B cell (primary cell): ENCODE measurements around the gene RNF32. TPM values are rescaled to one million over a fixed set of nuclear protein-coding genes. Genes with fewer than 3 reads are reported as not detected.
"Not testable (repeated sequence)": the region's sequence is repeated elsewhere in the genome, so short reads cannot be mapped to it uniquely, and the experiment has no call there.

Experiments used
- ATAC-seq: fragments of 200-7000 bp; cut with Tn5 transposase; one replicate; pipeline ENCODE4 v1.10.0; 2021; ENCODE audit warnings: low read depth, mild to moderate bottlenecking, moderate number of reproducible peaks, moderate library complexity
- CTCF ChIA-PET: fragments of 350-600 bp; sonication (Branson Sonifier 250); formaldehyde crosslinking; loops from one replicate; lab custom pipeline; 2021; ENCODE audit warnings: antibody characterized with exemption, inconsistent platforms; lab: Charles Lee
- POLR2A ChIA-PET: fragments of 350-600 bp; sonication (Branson Sonifier 250); formaldehyde crosslinking; loops from one replicate; lab custom pipeline; 2021; ENCODE audit warnings: antibody characterized with exemption; lab: Charles Lee
- DNase-seq: peaks from one replicate; pipeline ENCODE4 v3.0.0; 2013
- H2AFZ ChIP-seq: 2 replicates; pipeline ENCODE4 v1.6.1; 2012; ENCODE audit warnings: mild to moderate bottlenecking, low read depth, low read length; ENCODE audit not compliant: insufficient read depth, poor library complexity, severe bottlenecking
- H3K27ac ChIP-seq, 2 donors: 1 replicate in 1 of 2; 2 replicates in 1 of 2; pipeline ENCODE4 v1.5.1; 2012 to 2013; ENCODE audit warnings: low read length in 2 of 2, mild to moderate bottlenecking in 2 of 2, moderate library complexity in 1 of 2
- H3K27me3 ChIP-seq, 4 experiments: fragments of 200-600 bp in 1 of 4; sonication (generic) in 1 of 4; replicated peaks in 1 of 4; 1 replicate in 2 of 4; 2 replicates in 2 of 4; pipeline versions ENCODE4 v1.6.1 to v1.7.0; 2013 to 2016; ENCODE audit warnings: low read length in 3 of 4, mild to moderate bottlenecking in 2 of 4, mixed read lengths in 1 of 4, moderate library complexity in 1 of 4; ENCODE audit not compliant: insufficient read depth in 4 of 4, control insufficient read depth in 3 of 4; ENCODE audit errors: control extremely low read depth in 1 of 4
- H3K36me3 ChIP-seq, 2 experiments: replicated peaks in 1 of 2; 1 replicate in 1 of 2; 2 replicates in 1 of 2; pipeline versions ENCODE4 v1.6.1 to v1.7.1; 2013; ENCODE audit warnings: low read length in 1 of 2; ENCODE audit not compliant: insufficient read depth in 2 of 2, control insufficient read depth in 1 of 2; ENCODE audit errors: control extremely low read depth in 1 of 2, extremely low read depth in 1 of 2
- H3K4me1 ChIP-seq, 2 donors: fragments of 200-600 bp in 1 of 2; sonication (generic) in 1 of 2; 1 replicate in 1 of 2; 2 replicates in 1 of 2; pipeline versions ENCODE4 v1.5.1 to v1.6.1; 2013 to 2017; ENCODE audit warnings: low read length in 2 of 2; ENCODE audit not compliant: control insufficient read depth in 2 of 2, insufficient read depth in 2 of 2
- H3K4me2 ChIP-seq: replicated peaks from 2 replicates; pipeline ENCODE3; 2012; ENCODE audit warnings: mild to moderate bottlenecking, low read depth, low read length; ENCODE audit not compliant: poor library complexity, severe bottlenecking
- H3K4me3 ChIP-seq, 5 experiments: fragments of 200-600 bp in 1 of 5; sonication (generic) in 1 of 5; 1 replicate in 3 of 5; 2 replicates in 2 of 5; pipeline versions ENCODE4 v1.5.1 to v1.7.0; 2011 to 2016; ENCODE audit warnings: low read length in 4 of 5, mild to moderate bottlenecking in 4 of 5, low read depth in 2 of 5, control low read depth in 1 of 5, moderate library complexity in 1 of 5; ENCODE audit not compliant: insufficient read depth in 1 of 5; ENCODE audit errors: control extremely low read depth in 1 of 5, extremely low read depth in 1 of 5
- H3K79me2 ChIP-seq: fragments of 200-600 bp; sonication (generic); one replicate; pipeline ENCODE4 v1.6.0; 2016; ENCODE audit warnings: low read length; ENCODE audit not compliant: control insufficient read depth, insufficient read depth
- H3K9ac ChIP-seq: fragments of 200-600 bp; sonication (generic); 2 replicates; pipeline ENCODE4 v1.6.1; 2017; ENCODE audit warnings: mild to moderate bottlenecking, low read length, moderate library complexity
- H3K9me3 ChIP-seq, 3 donors: one replicate each; pipeline versions ENCODE4 v1.6.1 to v1.7.1; 2013; ENCODE audit warnings: low read length in 2 of 3; ENCODE audit not compliant: control insufficient read depth in 2 of 3, insufficient read depth in 1 of 3; ENCODE audit errors: control extremely low read depth in 1 of 3
- H4K20me1 ChIP-seq: 2 replicates; pipeline ENCODE4 v1.6.0; 2012; ENCODE audit warnings: mild to moderate bottlenecking, low read length; ENCODE audit not compliant: insufficient read depth, control insufficient read depth, poor library complexity, severe bottlenecking
- H3K27ac Mint-ChIP-seq: one replicate; pipeline ENCODE4 v1.8.0; 2021; ENCODE audit warnings: mixed read lengths
- H3K27me3 Mint-ChIP-seq: one replicate; pipeline ENCODE4 v1.8.0; 2021; ENCODE audit warnings: mixed read lengths
- H3K4me1 Mint-ChIP-seq: one replicate; pipeline ENCODE4 v1.8.0; 2021; ENCODE audit warnings: mixed read lengths
- H3K4me3 Mint-ChIP-seq: one replicate; pipeline ENCODE4 v1.8.0; 2021; ENCODE audit warnings: mixed read lengths
- H3K9me3 Mint-ChIP-seq: one replicate; pipeline ENCODE4 v1.8.0; 2022; ENCODE audit warnings: mixed read lengths; ENCODE audit not compliant: insufficient read depth
- CTCF ChIP-seq: fragments of 200-600 bp; IDR thresholded peaks from one replicate; pipeline ENCODE4 v1.8.0; 2022; ENCODE audit warnings: antibody characterized with exemption, mild to moderate bottlenecking
- EZH2 ChIP-seq: IDR thresholded peaks from 2 replicates; pipeline ENCODE4 v1.6.1; 2012; ENCODE audit warnings: borderline replicate concordance, low read depth, mild to moderate bottlenecking, moderate library complexity, low read length; ENCODE audit not compliant: insufficient read depth, poor library complexity, severe bottlenecking
- WGBS: methylation state at CpG from one replicate; pipeline ENCODE4 v1.1.5; 2013; ENCODE audit warnings: missing lambda C conversion rate; ENCODE audit not compliant: insufficient coverage; 5-methylcytosine and 5-hydroxymethylcytosine counted together
- intact Hi-C: fragments of 100-400 bp; cut with micrococcal nuclease; formaldehyde crosslinking; loops from one replicate; pipeline ENCODE4 v1.10.0; 2022
- polyA plus RNA-seq: library from polyadenylated mRNA; depleted of rRNA; stranded (reverse); fragments of >200 nt; gene quantifications from 2 replicates; pipeline ENCODE4 v1.2.3, GENCODE V29; 2012
- total RNA-seq, 2 donors: library from RNA; stranded (reverse); fragments of 120-200 nt in 1 of 2; gene quantifications; 1 replicate in 1 of 2; 2 replicates in 1 of 2; pipeline versions ENCODE4 v1.2.3 to v1.2.4, GENCODE V29; 2013 to 2022

The RNF32 gene
- total and polyA plus RNA-seq, 2 donors (not counting 1 experiment from before 2014, with no cell fraction given), result 1.6 to 2.3 TPM

- ChIA-PET CTCF (no interaction called here), POLR2A (no interaction called here)
- peaks cover 0 to 14% (median 0%) of the 10 kb centered on the region in 3 donors for H3K9me3 ChIP-seq
- Mint-ChIP-seq H3K4me3 (no peak overlapping the region), H3K9me3 (peaks cover 5% of the 10 kb centered on the region), H3K4me1 (peaks cover 26% of the 10 kb centered on the region), H3K27ac (no peak overlapping the region), H3K27me3 (no peaks in the 10 kb centered on the region)
- WGBS, result 100% methylated on average over 1 of the region's 7 CpGs
- H3K36me3 ChIP-seq, result no peaks in the 10 kb centered on the region
- H3K27me3 ChIP-seq, result no peaks in the 10 kb centered on the region
- ATAC-seq (no peak), DNase-seq (no peak)
- H3K79me2 ChIP-seq, result peaks cover 5% of the 10 kb centered on the region
- intact Hi-C loops, result no loop called here
- peaks cover 5 to 17% of the 10 kb centered on the region in 2 donors for H3K4me1 ChIP-seq
- H3K27ac ChIP-seq, result no peak overlapping the region
- TF ChIP-seq CTCF (no peak), EZH2 (no peak)
- no peak overlapping the region for H3K9ac ChIP-seq
- no peaks in the 10 kb centered on the region for H4K20me1 ChIP-seq
- H3K4me2 ChIP-seq, result no peak overlapping the region
- H3K4me3 ChIP-seq, result no peak overlapping the region
- H2AFZ ChIP-seq, result no peak overlapping the region
These were observed 4.8 kb upstream of the RNF32 start for GRCh38 chr7:156635529-156636385.

GRCh38 chr7:156637093-156637492, 3.5 kb upstream of the RNF32 start:
- DNase-seq, CTCF ChIA-PET, intact Hi-C loops, H2AFZ ChIP-seq, ATAC-seq, H3K36me3 ChIP-seq, H3K4me3 Mint-ChIP-seq, POLR2A ChIA-PET, H3K27ac ChIP-seq, H3K27me3 Mint-ChIP-seq, H4K20me1 ChIP-seq, H3K27ac Mint-ChIP-seq, H3K27me3 ChIP-seq, H3K9me3 Mint-ChIP-seq, H3K4me3 ChIP-seq, H3K79me2 ChIP-seq, H3K4me2 ChIP-seq, H3K9ac ChIP-seq: not testable (repeated sequence)
- WGBS, result no CpG with 5 or more reads among the region's 7 CpGs
- Histone ChIP-seq H3K9me3 (peaks cover 0 to 17% (median 0%) of the 10 kb centered on the region in 3 donors), H3K4me1 (peaks cover 11 to 26% of the 10 kb centered on the region in 2 donors)
- peaks cover 36% of the 10 kb centered on the region for H3K4me1 Mint-ChIP-seq
